ENCODE results near the gene CNTNAP2.

DNA sequence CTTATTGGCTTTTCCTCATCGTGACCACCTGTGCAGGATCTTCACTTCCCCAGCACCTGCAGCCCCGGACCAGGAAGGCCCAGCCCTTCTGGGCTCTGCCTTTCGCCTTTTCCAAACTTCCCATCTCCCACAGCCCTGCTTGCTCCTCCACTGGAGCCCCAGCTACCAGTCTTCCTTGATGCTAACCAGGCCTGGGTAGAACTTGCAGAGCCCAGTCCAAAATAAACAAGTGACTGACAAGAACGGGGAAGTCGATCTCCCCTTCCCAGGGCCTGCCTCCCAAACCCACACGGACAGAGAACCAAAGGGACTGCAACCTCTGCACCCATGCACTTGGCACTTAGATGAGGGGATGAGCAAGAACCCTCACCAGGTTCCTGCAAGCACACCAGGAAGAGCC lies 2319.1 kb downstream of the CNTNAP2 start:
- no peak for TF ChIP-seq CTCF (IDR thresholded peaks at IDR 0.05)
- TF ChIP-seq POLR2A (IDR thresholded peaks at IDR 0.05), result no peak
